ENCODE results near the gene PSMD9. TPM values are rescaled to one million over a fixed set of nuclear protein-coding genes. Genes with fewer than 3 reads are reported as not detected.

Gene PSMD9
- polyA plus RNA-seq, 1 donor from 2014 or later = 79.3 TPM

DNA sequence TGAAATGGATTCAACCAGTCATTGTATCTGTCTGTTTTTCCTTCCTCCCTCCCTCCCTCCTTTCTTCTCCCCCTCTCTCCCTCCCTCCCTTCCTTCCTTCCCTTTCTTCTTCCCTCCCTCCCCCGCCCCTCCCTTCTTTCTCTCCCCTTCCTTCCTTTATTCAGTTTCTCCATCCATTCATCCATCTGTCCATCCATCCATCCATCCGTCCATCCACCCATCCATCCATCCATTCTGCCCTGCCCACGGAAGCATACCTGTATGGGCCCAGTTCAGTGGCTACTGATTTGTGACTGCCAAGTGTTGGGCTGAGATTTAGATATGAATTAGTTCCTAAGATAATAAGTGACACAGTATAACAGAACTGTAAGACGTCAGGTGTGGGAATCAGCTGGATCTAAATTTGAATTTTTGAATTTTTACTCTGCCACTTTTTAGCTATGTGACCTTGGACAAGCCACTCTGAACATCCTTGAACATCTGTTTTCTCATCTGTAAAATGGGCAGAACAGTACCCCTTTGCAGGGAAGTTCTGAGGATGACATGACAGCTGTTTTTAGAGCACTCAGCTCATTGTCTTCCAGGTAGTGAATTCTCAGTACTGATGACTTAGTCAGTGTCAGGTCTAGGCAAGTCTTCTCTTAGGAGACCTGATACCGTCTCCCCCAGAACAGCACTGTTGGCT is 72.7 kb downstream of the PSMD9 start:
- H3K27ac ChIP-seq (ENCODE audit: low read length) = no peak overlapping the region
- no peaks in the 10 kb centered on the region for H4K20me1 ChIP-seq (ENCODE audit: insufficient read depth)
- no peak overlapping the region for H3K4me2 ChIP-seq (ENCODE audit: low read length)
- no peak overlapping the region for H2AFZ ChIP-seq (ENCODE audit: low read depth, low read length)
- H3K9me3 ChIP-seq (ENCODE audit: low read length) = no peaks in the 10 kb centered on the region
- no peaks in the 10 kb centered on the region for H3K27me3 ChIP-seq (ENCODE audit: insufficient read depth, low read depth, low read length)
- H3K79me2 ChIP-seq (replicated peaks; ENCODE audit: insufficient read depth, low read length) = no peaks in the 10 kb centered on the region
- no peaks in the 10 kb centered on the region for H3F3A ChIP-seq (ENCODE audit: insufficient read depth, low read length, poor library complexity, severe bottlenecking)
- no peak overlapping the region for H3K9ac ChIP-seq (ENCODE audit: low read length)
- no peak overlapping the region for H3K4me3 ChIP-seq (ENCODE audit: low read length)
- TF ChIP-seq, protein P1, sequence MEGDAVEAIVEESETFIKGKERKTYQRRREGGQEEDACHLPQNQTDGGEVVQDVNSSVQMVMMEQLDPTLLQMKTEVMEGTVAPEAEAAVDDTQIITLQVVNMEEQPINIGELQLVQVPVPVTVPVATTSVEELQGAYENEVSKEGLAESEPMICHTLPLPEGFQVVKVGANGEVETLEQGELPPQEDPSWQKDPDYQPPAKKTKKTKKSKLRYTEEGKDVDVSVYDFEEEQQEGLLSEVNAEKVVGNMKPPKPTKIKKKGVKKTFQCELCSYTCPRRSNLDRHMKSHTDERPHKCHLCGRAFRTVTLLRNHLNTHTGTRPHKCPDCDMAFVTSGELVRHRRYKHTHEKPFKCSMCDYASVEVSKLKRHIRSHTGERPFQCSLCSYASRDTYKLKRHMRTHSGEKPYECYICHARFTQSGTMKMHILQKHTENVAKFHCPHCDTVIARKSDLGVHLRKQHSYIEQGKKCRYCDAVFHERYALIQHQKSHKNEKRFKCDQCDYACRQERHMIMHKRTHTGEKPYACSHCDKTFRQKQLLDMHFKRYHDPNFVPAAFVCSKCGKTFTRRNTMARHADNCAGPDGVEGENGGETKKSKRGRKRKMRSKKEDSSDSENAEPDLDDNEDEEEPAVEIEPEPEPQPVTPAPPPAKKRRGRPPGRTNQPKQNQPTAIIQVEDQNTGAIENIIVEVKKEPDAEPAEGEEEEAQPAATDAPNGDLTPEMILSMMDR (IDR thresholded peaks at IDR 0.05; ENCODE audit: poor library complexity, severe bottlenecking) = no peak
- TF ChIP-seq POLR2AphosphoS5 (IDR thresholded peaks at IDR 0.05) = no peak
- TF ChIP-seq SMC3 (conservative IDR thresholded peaks at IDR 0.05; ENCODE audit: poor library complexity) = no peak
- no peak for TF ChIP-seq MXI1 (conservative IDR thresholded peaks at IDR 0.05; ENCODE audit: poor library complexity, severe bottlenecking)
- no peak for TF ChIP-seq RAD21 (conservative IDR thresholded peaks at IDR 0.05)
- TF ChIP-seq EZH2 (IDR thresholded peaks at IDR 0.05; ENCODE audit: borderline replicate concordance, insufficient read depth, low read length, poor library complexity, severe bottlenecking) = no peak
- TF ChIP-seq TAF1 (IDR thresholded peaks at IDR 0.05; ENCODE audit: low read depth) = no peak
- TF ChIP-seq EP300 (conservative IDR thresholded peaks at IDR 0.05; ENCODE audit: poor library complexity, severe bottlenecking) = no peak
- TF ChIP-seq, protein P2, sequence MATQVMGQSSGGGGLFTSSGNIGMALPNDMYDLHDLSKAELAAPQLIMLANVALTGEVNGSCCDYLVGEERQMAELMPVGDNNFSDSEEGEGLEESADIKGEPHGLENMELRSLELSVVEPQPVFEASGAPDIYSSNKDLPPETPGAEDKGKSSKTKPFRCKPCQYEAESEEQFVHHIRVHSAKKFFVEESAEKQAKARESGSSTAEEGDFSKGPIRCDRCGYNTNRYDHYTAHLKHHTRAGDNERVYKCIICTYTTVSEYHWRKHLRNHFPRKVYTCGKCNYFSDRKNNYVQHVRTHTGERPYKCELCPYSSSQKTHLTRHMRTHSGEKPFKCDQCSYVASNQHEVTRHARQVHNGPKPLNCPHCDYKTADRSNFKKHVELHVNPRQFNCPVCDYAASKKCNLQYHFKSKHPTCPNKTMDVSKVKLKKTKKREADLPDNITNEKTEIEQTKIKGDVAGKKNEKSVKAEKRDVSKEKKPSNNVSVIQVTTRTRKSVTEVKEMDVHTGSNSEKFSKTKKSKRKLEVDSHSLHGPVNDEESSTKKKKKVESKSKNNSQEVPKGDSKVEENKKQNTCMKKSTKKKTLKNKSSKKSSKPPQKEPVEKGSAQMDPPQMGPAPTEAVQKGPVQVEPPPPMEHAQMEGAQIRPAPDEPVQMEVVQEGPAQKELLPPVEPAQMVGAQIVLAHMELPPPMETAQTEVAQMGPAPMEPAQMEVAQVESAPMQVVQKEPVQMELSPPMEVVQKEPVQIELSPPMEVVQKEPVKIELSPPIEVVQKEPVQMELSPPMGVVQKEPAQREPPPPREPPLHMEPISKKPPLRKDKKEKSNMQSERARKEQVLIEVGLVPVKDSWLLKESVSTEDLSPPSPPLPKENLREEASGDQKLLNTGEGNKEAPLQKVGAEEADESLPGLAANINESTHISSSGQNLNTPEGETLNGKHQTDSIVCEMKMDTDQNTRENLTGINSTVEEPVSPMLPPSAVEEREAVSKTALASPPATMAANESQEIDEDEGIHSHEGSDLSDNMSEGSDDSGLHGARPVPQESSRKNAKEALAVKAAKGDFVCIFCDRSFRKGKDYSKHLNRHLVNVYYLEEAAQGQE (IDR thresholded peaks at IDR 0.05; ENCODE audit: borderline replicate concordance) = no peak
- no peaks in the 10 kb centered on the region for H3K36me3 ChIP-seq (ENCODE audit: insufficient read depth, low read length)
- no peaks in the 10 kb centered on the region for H3K9me2 ChIP-seq (ENCODE audit: insufficient read depth, low read length)

DNA sequence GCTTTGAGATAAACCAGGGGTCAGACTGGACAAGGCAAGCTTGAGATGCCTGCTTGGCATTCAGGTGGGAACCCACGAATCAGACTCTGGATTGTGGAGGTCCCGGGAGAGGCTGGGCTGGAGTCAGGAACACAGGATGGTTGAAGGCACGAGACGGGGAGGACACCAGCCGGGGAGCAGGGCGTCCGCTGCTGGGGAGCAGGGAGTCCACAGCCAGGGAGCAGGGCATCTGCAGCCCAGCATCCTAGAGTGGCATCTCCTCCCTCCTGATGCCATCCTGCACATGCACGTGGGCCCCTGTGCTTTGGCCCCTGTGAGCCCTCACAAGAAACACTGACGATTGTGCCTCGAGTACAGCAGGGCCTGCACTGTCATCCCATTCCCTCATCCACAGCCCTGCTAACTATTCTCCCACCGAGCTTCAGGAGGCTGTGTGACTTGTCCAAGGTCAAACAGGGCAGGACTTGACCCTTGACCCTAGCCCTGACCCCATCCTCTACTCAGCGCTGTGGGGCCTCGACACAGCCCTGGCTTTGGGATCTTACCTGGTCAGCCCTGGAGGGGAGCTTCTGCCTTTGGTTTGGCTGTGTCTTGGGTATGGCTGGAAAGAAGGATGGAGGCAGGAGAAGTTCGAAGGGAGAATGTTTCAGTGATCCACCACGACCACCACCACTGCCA is 74.9 kb downstream of the PSMD9 start:
- H3K4me2 ChIP-seq (ENCODE audit: low read length) = no peak overlapping the region
- H3K4me3 ChIP-seq (ENCODE audit: low read length) = no peak overlapping the region
- H3K27me3 ChIP-seq (ENCODE audit: insufficient read depth, low read depth, low read length) = no peaks in the 10 kb centered on the region
- H3K9ac ChIP-seq (ENCODE audit: low read length) = no peak overlapping the region
- no peaks in the 10 kb centered on the region for H3K36me3 ChIP-seq (ENCODE audit: insufficient read depth, low read length)
- H3K9me3 ChIP-seq (ENCODE audit: low read length) = no peaks in the 10 kb centered on the region
- TF ChIP-seq TAF1 (IDR thresholded peaks at IDR 0.05; ENCODE audit: low read depth) = no peak
- TF ChIP-seq, protein P1 (IDR thresholded peaks at IDR 0.05; ENCODE audit: poor library complexity, severe bottlenecking) = no peak
- no peak for TF ChIP-seq MXI1 (conservative IDR thresholded peaks at IDR 0.05; ENCODE audit: poor library complexity, severe bottlenecking)
- TF ChIP-seq SMC3 (conservative IDR thresholded peaks at IDR 0.05; ENCODE audit: poor library complexity) = no peak
- TF ChIP-seq RAD21 (conservative IDR thresholded peaks at IDR 0.05) = no peak
- no peak for TF ChIP-seq EP300 (conservative IDR thresholded peaks at IDR 0.05; ENCODE audit: poor library complexity, severe bottlenecking)
- TF ChIP-seq EZH2 (IDR thresholded peaks at IDR 0.05; ENCODE audit: borderline replicate concordance, insufficient read depth, low read length, poor library complexity, severe bottlenecking) = no peak
- TF ChIP-seq, protein P2 (IDR thresholded peaks at IDR 0.05; ENCODE audit: borderline replicate concordance) = no peak
- H3K79me2 ChIP-seq (replicated peaks; ENCODE audit: insufficient read depth, low read length) = no peaks in the 10 kb centered on the region
- H3K9me2 ChIP-seq (ENCODE audit: insufficient read depth, low read length) = no peaks in the 10 kb centered on the region
- no peaks in the 10 kb centered on the region for H4K20me1 ChIP-seq (ENCODE audit: insufficient read depth)
- no peak overlapping the region for H2AFZ ChIP-seq (ENCODE audit: low read depth, low read length)
- H3K27ac ChIP-seq (ENCODE audit: low read length) = no peak overlapping the region
- no peaks in the 10 kb centered on the region for H3F3A ChIP-seq (ENCODE audit: insufficient read depth, low read length, poor library complexity, severe bottlenecking)
